Measurements from ENCODE around the gene TENM4. TPM values are rescaled to one million over a fixed set of nuclear protein-coding genes. Genes with fewer than 3 reads are reported as not detected.

TENM4 gene
- total and polyA plus RNA-seq, 11 donors = 0.08 to 6.4 (median 1.0) TPM

GRCh38 chr11:78957476-78958245 lies 483.2 kb downstream of the TENM4 start:
- Histone ChIP-seq H3K4me3 (no peak overlapping the region), H3K27ac (no peak overlapping the region), H3K4me1 (peaks cover 0 to 28% (median 13%) of the 10 kb centered on the region in 12 donors), H3K27me3 (peaks cover 0 to 23% (median 3%) of the 10 kb centered on the region in 9 donors), H3K9me3 (no peaks in the 10 kb centered on the region), H3K36me3 (no peaks in the 10 kb centered on the region)
- DNase-seq (no peak), ATAC-seq (no peak)
- no peak for TF ChIP-seq CTCF (IDR thresholded peaks at IDR 0.05)
- no peak for TF ChIP-seq POLR2A (IDR thresholded peaks at IDR 0.05)
- 75 to 90% (median 81%) methylated on average over 5 of the region's 5 CpGs for WGBS, 4 donors
- intact Hi-C loops (cut with DNase I) = loop anchor here in 3 of 10 donors (5.0 to 10.0 kb wide), 3 partner anchors 155 to 313 kb away; no protein-coding TSS in a partner anchor

GRCh38 chr11:78954696-78955095 lies 486.1 kb downstream of the TENM4 start:
- Histone ChIP-seq H3K27me3 (peaks cover 0 to 12% (median 0%) of the 10 kb centered on the region in 9 donors), H3K9me3 (no peaks in the 10 kb centered on the region), H3K4me3 (no peak overlapping the region), H3K4me1 (peaks cover 0 to 26% (median 11%) of the 10 kb centered on the region in 12 donors), H3K36me3 (no peaks in the 10 kb centered on the region), H3K27ac (peak overlapping the region in 2 of 12 donors; percentile 5 to 12)
- TF ChIP-seq CTCF (IDR thresholded peaks at IDR 0.05) (no peak), POLR2A (IDR thresholded peaks at IDR 0.05) (no peak)
- ATAC-seq (peak in 1 of 4 donors; percentile 14), DNase-seq (no peak)
- 86 to 91% (median 90%) methylated on average over 3 of the region's 3 CpGs for WGBS, 4 donors
- intact Hi-C loops (cut with DNase I) = loop anchor here in 3 of 10 donors (5.0 to 10.0 kb wide), 3 partner anchors 152 to 310 kb away; no protein-coding TSS in a partner anchor

GRCh38 chr11:78954261-78954660 lies 486.6 kb downstream of the TENM4 start:
- H3K27me3 ChIP-seq = peaks cover 0 to 12% (median 0%) of the 10 kb centered on the region in 9 donors
- intact Hi-C loops (cut with DNase I) = loop anchor here in 1 of 10 donors (10.0 kb wide), 1 partner anchor 309 kb away; no protein-coding TSS in a partner anchor
- ATAC-seq (peak; percentile 26 to 64 (median 60)), DNase-seq (no peak)
- peaks cover 0 to 26% (median 11%) of the 10 kb centered on the region in 12 donors for H3K4me1 ChIP-seq
- TF ChIP-seq POLR2A (IDR thresholded peaks at IDR 0.05) (no peak), CTCF (IDR thresholded peaks at IDR 0.05) (no peak)
- peak overlapping the region in 2 of 12 donors; percentile 5 to 12 for H3K27ac ChIP-seq
- no peaks in the 10 kb centered on the region for H3K9me3 ChIP-seq
- H3K36me3 ChIP-seq = no peaks in the 10 kb centered on the region
- no peak overlapping the region for H3K4me3 ChIP-seq
- 29 to 47% (median 42%) methylated on average over 2 of the region's 2 CpGs for WGBS, 4 donors

- Histone ChIP-seq H3K27me3 (peaks cover 0 to 12% (median 0%) of the 10 kb centered on the region in 9 donors), H3K9me3 (no peaks in the 10 kb centered on the region), H3K27ac (no peak overlapping the region), H3K4me3 (no peak overlapping the region), H3K36me3 (no peaks in the 10 kb centered on the region), H3K4me1 (peaks cover 0 to 26% (median 11%) of the 10 kb centered on the region in 12 donors)
- 22 to 38% (median 31%) methylated on average over 4 of the region's 4 CpGs for WGBS, 4 donors
- intact Hi-C loops (cut with DNase I) = loop anchor here in 1 of 10 donors (10.0 kb wide), 1 partner anchor 308 kb away; no protein-coding TSS in a partner anchor
- peak in 1 of 4 donors; percentile 22 for ATAC-seq
- TF ChIP-seq CTCF (IDR thresholded peaks at IDR 0.05) = no peak
- TF ChIP-seq POLR2A (IDR thresholded peaks at IDR 0.05) = no peak
- no peak for DNase-seq
These were observed 487.9 kb downstream of the TENM4 start for GRCh38 chr11:78952890-78953289.

All from heart left ventricle (tissue), 16 donors.